ENCODE data around the gene WWC1. TPM values are rescaled to one million over a fixed set of nuclear protein-coding genes. Genes with fewer than 3 reads are reported as not detected.

WWC1 gene
- total RNA-seq, 1 donor from 2014 or later, result 48.6 TPM

- H4K20me1 ChIP-seq (ENCODE audit: insufficient read depth, low read length), result no peaks in the 10 kb centered on the region
- no peaks in the 10 kb centered on the region for H3K27me3 ChIP-seq (ENCODE audit: insufficient read depth, low read length)
- no peaks in the 10 kb centered on the region for H3K27me3 Mint-ChIP-seq (ENCODE audit: low read depth, unreplicated experiment)
- peaks cover 36% of the 10 kb centered on the region for H3K4me1 ChIP-seq (ENCODE audit: insufficient read depth, low read length)
- H3K4me2 ChIP-seq (ENCODE audit: low read length), result no peak overlapping the region
- H3K36me3 Mint-ChIP-seq (ENCODE audit: low read depth, unreplicated experiment), result no peaks in the 10 kb centered on the region
- no peak overlapping the region for H2AFZ ChIP-seq (ENCODE audit: low read depth, low read length)
- H3K9ac ChIP-seq (ENCODE audit: low read length), result no peak overlapping the region
- FAIRE-seq (no peak), DNase-seq (ENCODE audit: low read depth) (no peak)
- TF ChIP-seq EZH2 (IDR thresholded peaks at IDR 0.05; ENCODE audit: insufficient read depth, low read length), result no peak
- TF ChIP-seq, protein P1, sequence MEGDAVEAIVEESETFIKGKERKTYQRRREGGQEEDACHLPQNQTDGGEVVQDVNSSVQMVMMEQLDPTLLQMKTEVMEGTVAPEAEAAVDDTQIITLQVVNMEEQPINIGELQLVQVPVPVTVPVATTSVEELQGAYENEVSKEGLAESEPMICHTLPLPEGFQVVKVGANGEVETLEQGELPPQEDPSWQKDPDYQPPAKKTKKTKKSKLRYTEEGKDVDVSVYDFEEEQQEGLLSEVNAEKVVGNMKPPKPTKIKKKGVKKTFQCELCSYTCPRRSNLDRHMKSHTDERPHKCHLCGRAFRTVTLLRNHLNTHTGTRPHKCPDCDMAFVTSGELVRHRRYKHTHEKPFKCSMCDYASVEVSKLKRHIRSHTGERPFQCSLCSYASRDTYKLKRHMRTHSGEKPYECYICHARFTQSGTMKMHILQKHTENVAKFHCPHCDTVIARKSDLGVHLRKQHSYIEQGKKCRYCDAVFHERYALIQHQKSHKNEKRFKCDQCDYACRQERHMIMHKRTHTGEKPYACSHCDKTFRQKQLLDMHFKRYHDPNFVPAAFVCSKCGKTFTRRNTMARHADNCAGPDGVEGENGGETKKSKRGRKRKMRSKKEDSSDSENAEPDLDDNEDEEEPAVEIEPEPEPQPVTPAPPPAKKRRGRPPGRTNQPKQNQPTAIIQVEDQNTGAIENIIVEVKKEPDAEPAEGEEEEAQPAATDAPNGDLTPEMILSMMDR (IDR thresholded peaks at IDR 0.05; ENCODE audit: insufficient read depth, low read depth, low read length), result no peak
- no peaks in the 10 kb centered on the region for H3K36me3 ChIP-seq (ENCODE audit: insufficient read depth, low read length)
- H3K9me3 ChIP-seq (ENCODE audit: insufficient read depth, low read depth, low read length), result no peaks in the 10 kb centered on the region
- H3K27ac ChIP-seq (ENCODE audit: low read depth, low read length), result no peak overlapping the region
- no peak overlapping the region for H3K4me3 ChIP-seq (ENCODE audit: insufficient read depth, low read depth, low read length)
- H3K4me3 Mint-ChIP-seq (ENCODE audit: unreplicated experiment), result no peak overlapping the region
- no peak overlapping the region for H3K27ac Mint-ChIP-seq (ENCODE audit: unreplicated experiment)
- H3K4me1 Mint-ChIP-seq (ENCODE audit: low read depth, unreplicated experiment), result peaks cover 37% of the 10 kb centered on the region
- H3K79me2 ChIP-seq (ENCODE audit: insufficient read depth, low read length), result no peaks in the 10 kb centered on the region
- no peaks in the 10 kb centered on the region for H3K9me3 Mint-ChIP-seq (ENCODE audit: unreplicated experiment)
These were observed 29.4 kb downstream of the WWC1 start for GRCh38 chr5:168320805-168321204.

DNA sequence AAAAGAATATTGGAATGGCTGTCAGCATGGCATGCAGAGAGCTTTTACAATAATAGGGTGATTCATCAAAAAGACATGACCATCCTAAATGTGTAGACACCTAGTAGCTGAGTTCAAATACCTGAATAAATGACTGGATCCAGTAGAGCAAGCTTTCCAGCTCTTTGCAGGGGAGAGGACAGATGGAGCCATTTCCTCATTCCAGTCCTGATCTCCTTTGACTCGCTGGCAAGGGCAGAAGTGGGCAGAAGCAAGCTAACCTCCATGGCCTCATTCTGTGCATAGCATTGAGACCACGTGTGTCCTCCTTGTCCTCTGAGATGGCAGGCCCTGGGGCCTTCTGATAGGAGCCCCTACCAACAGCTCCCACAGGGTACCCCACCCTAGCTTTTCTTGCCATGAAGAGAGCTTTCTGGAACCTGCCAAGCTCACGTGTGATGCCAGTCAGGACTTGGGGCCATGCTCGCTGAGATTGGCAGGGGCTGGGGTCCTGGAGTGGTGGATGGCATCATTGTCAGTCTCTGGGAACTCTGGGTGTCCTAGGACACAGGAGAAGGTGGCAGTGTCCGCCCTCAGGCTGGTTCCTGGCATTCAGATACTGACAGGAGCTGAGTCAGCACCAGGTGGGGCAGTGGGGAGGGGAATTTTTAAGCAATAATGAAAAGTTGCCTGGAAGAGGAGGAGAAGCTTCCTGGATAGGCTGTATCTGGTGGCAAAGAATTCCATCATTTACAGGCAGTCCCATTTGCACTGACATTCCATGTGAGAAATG is 33.6 kb downstream of the WWC1 start:
- DNase-seq (ENCODE audit: low read depth) (peak; percentile 40), FAIRE-seq (no peak)
- H2AFZ ChIP-seq (ENCODE audit: low read depth, low read length), result no peak overlapping the region
- Mint-ChIP-seq H3K36me3 (ENCODE audit: low read depth, unreplicated experiment) (no peaks in the 10 kb centered on the region), H3K27ac (ENCODE audit: unreplicated experiment) (peak overlapping the region; percentile 79), H3K4me1 (ENCODE audit: low read depth, unreplicated experiment) (peaks cover 50% of the 10 kb centered on the region), H3K27me3 (ENCODE audit: low read depth, unreplicated experiment) (no peaks in the 10 kb centered on the region), H3K9me3 (ENCODE audit: unreplicated experiment) (no peaks in the 10 kb centered on the region), H3K4me3 (ENCODE audit: unreplicated experiment) (no peak overlapping the region)
- H3K27ac ChIP-seq (ENCODE audit: low read depth, low read length), result no peak overlapping the region
- no peak overlapping the region for H3K9ac ChIP-seq (ENCODE audit: low read length)
- no peaks in the 10 kb centered on the region for H3K27me3 ChIP-seq (ENCODE audit: insufficient read depth, low read length)
- H3K4me3 ChIP-seq (ENCODE audit: insufficient read depth, low read depth, low read length), result no peak overlapping the region
- H3K4me1 ChIP-seq (ENCODE audit: insufficient read depth, low read length), result peaks cover 33% of the 10 kb centered on the region
- no peaks in the 10 kb centered on the region for H3K36me3 ChIP-seq (ENCODE audit: insufficient read depth, low read length)
- H4K20me1 ChIP-seq (ENCODE audit: insufficient read depth, low read length), result no peaks in the 10 kb centered on the region
- no peaks in the 10 kb centered on the region for H3K9me3 ChIP-seq (ENCODE audit: insufficient read depth, low read depth, low read length)
- H3K79me2 ChIP-seq (ENCODE audit: insufficient read depth, low read length), result no peaks in the 10 kb centered on the region
- peak overlapping the region; percentile 47 for H3K4me2 ChIP-seq (ENCODE audit: low read length)
- no peak for TF ChIP-seq EZH2 (IDR thresholded peaks at IDR 0.05; ENCODE audit: insufficient read depth, low read length)
- TF ChIP-seq, protein P1 (IDR thresholded peaks at IDR 0.05; ENCODE audit: insufficient read depth, low read depth, low read length), result no peak

- Histone ChIP-seq H3K4me1 (ENCODE audit: insufficient read depth, low read length) (peaks cover 33% of the 10 kb centered on the region), H3K9ac (ENCODE audit: low read length) (no peak overlapping the region), H3K79me2 (ENCODE audit: insufficient read depth, low read length) (no peaks in the 10 kb centered on the region), H3K4me3 (ENCODE audit: insufficient read depth, low read depth, low read length) (no peak overlapping the region), H3K9me3 (ENCODE audit: insufficient read depth, low read depth, low read length) (no peaks in the 10 kb centered on the region), H2AFZ (ENCODE audit: low read depth, low read length) (no peak overlapping the region), H3K36me3 (ENCODE audit: insufficient read depth, low read length) (no peaks in the 10 kb centered on the region), H4K20me1 (ENCODE audit: insufficient read depth, low read length) (no peaks in the 10 kb centered on the region), H3K27me3 (ENCODE audit: insufficient read depth, low read length) (peaks cover 4% of the 10 kb centered on the region), H3K27ac (ENCODE audit: low read depth, low read length) (peak overlapping the region; percentile 2), H3K4me2 (ENCODE audit: low read length) (peak overlapping the region; percentile 39)
- Mint-ChIP-seq H3K36me3 (ENCODE audit: low read depth, unreplicated experiment) (no peaks in the 10 kb centered on the region), H3K4me3 (ENCODE audit: unreplicated experiment) (peak overlapping the region; percentile 0), H3K9me3 (ENCODE audit: unreplicated experiment) (no peaks in the 10 kb centered on the region), H3K4me1 (ENCODE audit: low read depth, unreplicated experiment) (peaks cover 58% of the 10 kb centered on the region), H3K27ac (ENCODE audit: unreplicated experiment) (peak overlapping the region; percentile 21), H3K27me3 (ENCODE audit: low read depth, unreplicated experiment) (no peaks in the 10 kb centered on the region)
- no peak for TF ChIP-seq EZH2 (IDR thresholded peaks at IDR 0.05; ENCODE audit: insufficient read depth, low read length)
- TF ChIP-seq, protein P1 (IDR thresholded peaks at IDR 0.05; ENCODE audit: insufficient read depth, low read depth, low read length), result no peak
- FAIRE-seq (no peak), DNase-seq (ENCODE audit: low read depth) (peak; percentile 69)
These were observed 35.6 kb downstream of the WWC1 start for GRCh38 chr5:168327019-168327421.
